Inferior parietal cortex (tissue), 1 donor: ENCODE results near the gene CST7.
"Not testable (repeated sequence)": the region's sequence is repeated elsewhere in the genome, so short reads cannot be mapped to it uniquely, and the experiment has no call there.

Experiments used
- DNase-seq: peaks from one replicate; pipeline ENCODE4 v3.0.0-alpha.2; 2016; ENCODE audit errors: extremely low spot score

The CST7 gene

GRCh38 chr20:24986436-24987015, 37.5 kb downstream of the CST7 start:
- DNase-seq, result no peak

GRCh38 chr20:24987244-24987643, 38.2 kb downstream of the CST7 start:
- DNase-seq, result no peak

GRCh38 chr20:24987873-24988835, 39.1 kb downstream of the CST7 start:
- no peak for DNase-seq

GRCh38 chr20:24989162-24989561, 40.1 kb downstream of the CST7 start:
- DNase-seq, result no peak

GRCh38 chr20:24990810-24991252, 41.8 kb downstream of the CST7 start:
- DNase-seq, result no peak

GRCh38 chr20:24991897-24992486, 42.9 kb downstream of the CST7 start:
- DNase-seq, result no peak

- DNase-seq, result peak; percentile 96
Measured at GRCh38 chr20:24992487-24993205, 43.6 kb downstream of the CST7 start, which contains the start of gene APMAP. Gene APMAP, minus strand, starts transcription at chr20:24992751. Its CDS starts 63 bp downstream, at chr20:24992688.

GRCh38 chr20:24993337-24994185, 44.5 kb downstream of the CST7 start:
- DNase-seq, result peak; percentile 78

GRCh38 chr20:24994186-24994465, 45.1 kb downstream of the CST7 start:
- DNase-seq, result no peak

GRCh38 chr20:24994470-24995368, 45.6 kb downstream of the CST7 start:
- peak; percentile 95 for DNase-seq

GRCh38 chr20:24995741-24996448, 46.8 kb downstream of the CST7 start:
- DNase-seq, result no peak

GRCh38 chr20:24996449-24997377, 47.6 kb downstream of the CST7 start:
- DNase-seq, result no peak

GRCh38 chr20:24998121-24998520, 49.1 kb downstream of the CST7 start:
- no peak for DNase-seq

- no peak for DNase-seq
Measured at GRCh38 chr20:24998631-24999445, 49.8 kb downstream of the CST7 start.

GRCh38 chr20:24999568-24999967, 50.5 kb downstream of the CST7 start:
- DNase-seq, result no peak

- no peak for DNase-seq
Measured at GRCh38 chr20:25000268-25000801, 51.3 kb downstream of the CST7 start.

- not testable (repeated sequence) for DNase-seq
Measured at GRCh38 chr20:25001323-25001722, 52.3 kb downstream of the CST7 start.
